ENCODE data around the gene CDCP2.

Gene CDCP2

GRCh38 chr1:54091666-54092065 is 61.1 kb downstream of the CDCP2 start:
- DNase-seq (ENCODE audit: low read depth) = no peak

- no peak for DNase-seq (ENCODE audit: low read depth)
Measured at GRCh38 chr1:54088385-54088784, 64.4 kb downstream of the CDCP2 start.

GRCh38 chr1:54086754-54087153 is 66.0 kb downstream of the CDCP2 start:
- no peak for DNase-seq (ENCODE audit: low read depth)

GRCh38 chr1:54084794-54085193 is 68.0 kb downstream of the CDCP2 start:
- no peak for DNase-seq (ENCODE audit: low read depth)
